Stimulated activated CD8-positive, alpha-beta memory T cell treated with anti-CD3 and anti-CD28 coated beads, Interleukin-2, amount 100 ng/mL, for 48 hours (primary cell): ENCODE results near the gene TRMO.

ENCODE experiments used
- DNase-seq, 2 donors: peaks; one replicate each; pipeline ENCODE4 v3.0.0-alpha.2; 2020; ENCODE audit warnings: low read depth in 2 of 2

TRMO gene

DNA sequence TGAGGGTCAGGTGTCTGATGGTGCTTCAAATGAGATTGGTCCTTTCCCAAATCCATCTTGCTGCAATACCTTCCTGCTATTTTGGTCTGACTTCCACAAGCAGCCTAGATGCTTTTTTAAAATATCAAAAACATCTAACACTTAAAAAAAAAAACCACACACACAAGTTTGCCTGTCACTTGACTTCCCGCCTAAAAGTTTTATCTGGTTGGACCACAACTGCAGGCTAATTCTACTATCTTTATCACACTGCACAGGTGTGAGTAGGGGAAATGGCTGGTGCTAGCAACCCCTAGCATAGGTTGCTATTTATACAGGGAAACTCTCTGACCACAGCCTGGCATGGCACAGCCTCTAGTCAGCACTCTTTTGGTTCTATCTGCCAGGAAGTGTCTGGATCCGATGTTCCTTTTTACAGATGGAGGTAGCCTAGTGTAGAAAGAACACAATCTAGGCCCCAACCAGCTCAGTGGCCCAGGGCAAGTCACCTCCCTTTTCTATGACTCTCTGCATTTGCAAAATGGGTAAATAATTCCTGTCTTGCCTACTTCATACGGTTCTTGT, 15.9 kb upstream of the TRMO start, which contains the start of gene HEMGN:
HEMGN (minus strand) TSS at position 92 of the 564 bp plus-strand sequence; CDS start at position 56, 36 bp downstream.
- DNase-seq: no peak

DNA sequence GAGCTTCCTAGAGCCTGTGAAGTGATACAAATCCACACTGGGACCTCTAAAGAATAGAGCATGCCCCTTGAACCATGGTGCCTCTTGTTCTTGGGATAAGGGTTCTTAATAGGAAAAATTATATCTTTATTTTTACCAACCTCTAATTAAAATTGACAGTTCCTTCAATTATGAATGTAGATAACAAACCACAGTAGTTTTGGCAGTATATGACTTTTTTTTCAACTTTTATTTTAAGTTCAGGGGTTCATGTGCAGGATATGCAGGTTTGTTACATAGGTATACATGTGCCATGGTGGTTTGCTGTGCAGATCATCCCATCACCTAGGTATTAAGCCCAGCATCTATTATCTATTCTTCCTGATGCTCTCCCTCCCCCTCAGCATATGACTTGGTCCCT, 14.7 kb upstream of the TRMO start:
- DNase-seq: no peak

DNA sequence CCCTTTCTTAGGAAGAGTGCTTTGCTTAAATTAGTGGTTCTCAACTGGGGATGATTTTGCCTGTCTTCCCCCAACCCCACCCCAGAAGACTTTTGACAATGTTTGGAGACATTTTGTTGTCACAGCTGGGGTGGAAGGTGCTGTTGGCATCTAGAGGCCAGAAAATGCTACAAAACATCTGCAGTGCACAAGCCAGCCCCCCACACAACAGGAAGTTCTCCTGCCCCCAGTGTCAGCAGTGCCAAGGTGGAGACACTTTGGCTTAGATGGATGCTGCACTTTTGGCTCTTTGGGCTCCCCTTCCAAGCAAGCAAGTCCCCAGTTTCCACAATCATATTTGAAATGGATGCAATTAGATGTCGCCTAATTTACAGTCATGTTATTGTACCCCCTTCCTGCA, 13.0 kb upstream of the TRMO start:
- no peak for DNase-seq

DNA sequence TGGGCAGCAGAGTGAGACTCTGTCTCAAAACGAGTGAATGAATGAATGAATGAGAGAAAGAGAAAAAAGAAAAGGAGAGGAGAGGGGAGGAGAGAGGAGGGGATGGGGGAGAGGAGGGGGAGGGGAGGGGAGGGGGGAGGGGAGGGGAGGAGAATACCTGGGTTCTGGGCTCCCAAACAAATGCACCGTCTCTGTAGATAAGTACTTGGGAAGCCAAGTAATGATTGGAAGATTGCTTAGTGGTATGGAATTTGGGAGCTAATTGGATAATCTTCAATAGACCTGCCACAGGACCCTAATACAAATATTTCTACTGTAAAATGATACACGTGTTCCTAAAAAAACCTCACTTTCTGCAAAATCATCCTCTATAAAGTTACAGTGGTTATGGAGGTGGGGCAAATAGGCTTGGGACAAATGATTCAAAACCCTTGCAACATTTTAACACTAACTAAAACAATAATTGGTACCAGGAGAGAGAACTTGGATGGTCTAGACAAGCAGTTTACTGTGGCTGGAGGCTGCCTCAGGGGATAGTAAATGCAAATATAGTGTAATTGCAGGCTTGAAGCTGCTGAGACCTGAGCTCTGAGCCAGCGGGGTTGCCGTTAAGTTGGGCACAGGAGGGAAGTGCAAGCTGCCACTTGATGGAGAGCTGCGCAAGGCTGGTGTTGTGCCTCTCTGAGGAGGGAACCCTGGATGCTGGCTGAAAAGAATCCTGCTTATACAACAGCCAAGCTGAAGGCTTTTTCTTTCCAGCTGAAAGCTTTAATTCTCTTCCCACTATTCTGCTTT, 12.2 kb upstream of the TRMO start:
- no peak for DNase-seq

DNA sequence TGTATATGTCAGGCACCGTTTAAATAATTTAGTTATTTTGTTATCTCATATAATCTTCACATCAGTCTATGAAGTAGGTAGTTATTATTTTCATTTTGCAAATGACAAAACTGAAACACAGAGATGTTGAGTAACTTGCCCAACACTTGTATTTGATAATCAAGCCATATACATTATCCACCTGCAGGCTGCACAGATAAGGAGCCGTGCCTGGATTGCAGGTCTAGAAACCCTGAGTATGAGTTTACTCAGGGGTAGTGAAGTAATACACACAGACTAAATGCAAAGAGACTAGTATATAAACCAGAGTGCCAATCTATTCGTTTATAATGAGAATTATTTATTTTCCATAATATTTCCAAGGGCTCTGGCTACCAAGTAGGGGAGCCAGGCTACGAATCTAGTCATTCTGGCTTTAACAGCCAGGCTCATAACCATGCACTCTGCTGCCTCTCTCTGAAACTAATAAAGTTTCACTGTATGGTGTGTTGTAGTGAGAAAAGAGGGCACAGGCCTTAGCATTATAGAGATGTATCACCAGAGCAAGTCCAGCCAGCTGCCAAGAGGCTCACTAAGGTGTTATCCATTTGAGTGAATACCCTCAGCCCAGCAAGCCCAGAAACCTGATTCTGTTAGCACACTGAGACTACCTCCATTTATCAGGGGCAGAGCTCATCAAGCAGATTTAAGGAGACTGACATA, 11.1 kb upstream of the TRMO start:
- no peak for DNase-seq

DNA sequence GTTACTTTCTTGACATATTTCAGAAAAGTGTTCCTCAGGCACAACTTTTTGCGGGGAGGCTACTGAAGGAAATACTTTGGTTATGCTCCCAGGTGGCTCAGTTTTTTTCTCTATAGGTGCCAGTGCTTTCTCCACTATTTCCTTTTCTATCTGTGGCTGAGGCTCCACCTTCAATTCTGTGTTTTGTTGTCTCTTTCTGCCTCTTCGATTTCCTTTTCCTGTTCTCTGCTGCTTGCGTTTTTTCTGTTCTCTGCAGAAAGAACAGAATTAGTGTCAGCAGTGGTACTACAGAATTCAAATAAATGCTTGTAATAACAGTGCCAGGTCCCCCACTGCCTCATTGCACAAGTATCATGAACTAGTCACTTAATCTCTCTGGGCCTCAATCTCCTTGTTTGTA, 8.7 kb upstream of the TRMO start:
- DNase-seq: no peak

DNA sequence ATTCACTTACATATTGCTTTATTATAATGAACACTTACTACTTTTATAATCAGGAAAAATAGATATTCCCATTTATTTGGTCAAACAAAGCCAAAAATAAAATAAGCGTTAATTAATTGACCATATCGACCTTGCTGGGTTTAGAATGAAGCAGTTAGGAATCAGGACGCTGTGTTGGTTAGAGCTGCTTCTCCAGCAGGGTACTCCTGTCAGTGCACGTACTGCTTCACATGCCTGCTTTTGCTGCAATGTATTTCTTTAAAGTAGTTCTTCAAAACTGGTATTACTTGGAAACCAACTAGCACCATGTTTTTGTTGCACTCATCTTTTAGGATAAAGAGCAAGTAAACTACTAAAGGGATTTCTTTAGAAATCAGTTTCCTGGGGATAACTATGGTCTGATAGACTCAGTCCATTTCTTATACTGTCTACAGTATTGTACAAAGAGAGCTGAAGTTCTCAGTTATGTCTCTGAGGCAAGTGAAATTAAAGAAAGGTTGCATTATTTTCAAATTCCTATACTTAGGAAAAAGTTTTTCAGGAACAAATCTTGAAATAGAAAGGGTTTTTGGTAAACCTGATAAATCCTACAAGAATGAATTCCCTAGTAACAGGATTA, 6.8 kb upstream of the TRMO start:
- no peak for DNase-seq

DNA sequence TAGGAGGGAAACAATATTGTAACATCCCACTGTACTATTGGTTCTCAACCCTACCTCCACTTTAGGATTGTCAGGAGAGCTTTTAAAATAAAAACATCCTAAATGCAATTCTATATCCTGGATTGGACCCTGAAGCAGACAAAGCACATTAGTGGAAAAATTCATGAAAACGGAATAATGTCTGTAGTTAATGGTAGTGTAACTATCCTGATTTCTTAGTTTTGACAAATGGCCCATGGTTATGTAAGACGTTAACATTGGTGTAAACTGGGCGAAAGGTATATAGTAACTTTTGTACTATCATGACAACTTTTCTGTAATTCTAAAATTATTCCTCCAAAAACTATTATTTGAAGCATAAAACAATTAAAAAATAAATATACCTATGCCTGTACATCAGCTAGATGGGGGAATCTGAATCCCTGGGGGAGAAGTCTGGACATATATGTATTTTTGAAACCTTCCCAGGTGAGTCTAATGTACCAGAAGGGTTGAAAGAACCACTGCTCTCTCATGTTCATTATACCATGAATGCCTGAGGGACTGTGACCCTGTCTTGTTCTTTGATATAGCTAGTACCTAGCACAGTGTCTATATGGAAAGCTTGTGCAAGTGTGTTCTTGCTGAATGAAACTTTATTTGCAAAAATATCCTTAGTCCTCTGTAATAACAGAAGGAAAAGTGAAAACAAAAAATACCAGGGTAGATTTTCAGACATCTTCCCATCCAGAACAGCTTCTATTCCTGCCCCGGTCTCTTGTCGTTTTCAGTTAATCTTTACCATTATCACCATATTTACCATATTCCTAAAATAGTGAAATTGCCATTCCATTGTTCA, 3.4 kb upstream of the TRMO start:
- DNase-seq: no peak

DNA sequence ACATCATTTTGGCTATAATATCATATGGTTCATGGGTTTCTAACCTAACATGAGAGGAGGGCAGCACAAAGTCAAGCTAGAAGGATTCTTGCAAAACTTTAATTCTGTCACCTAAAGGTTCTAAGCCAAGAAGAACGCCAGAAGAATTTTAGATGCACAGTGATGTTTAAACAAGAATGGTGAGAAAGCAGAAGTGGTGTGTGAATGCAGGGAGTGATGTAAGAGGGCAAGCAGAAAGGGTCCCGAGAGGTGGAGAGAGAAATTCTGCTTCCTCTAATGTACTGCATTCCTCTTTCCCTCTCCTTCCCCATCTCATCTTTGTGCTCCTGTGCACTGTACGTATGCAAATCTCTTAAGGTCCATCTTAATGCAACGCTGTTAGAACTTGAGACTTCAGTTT, 2.1 kb upstream of the TRMO start:
- no peak for DNase-seq

DNA sequence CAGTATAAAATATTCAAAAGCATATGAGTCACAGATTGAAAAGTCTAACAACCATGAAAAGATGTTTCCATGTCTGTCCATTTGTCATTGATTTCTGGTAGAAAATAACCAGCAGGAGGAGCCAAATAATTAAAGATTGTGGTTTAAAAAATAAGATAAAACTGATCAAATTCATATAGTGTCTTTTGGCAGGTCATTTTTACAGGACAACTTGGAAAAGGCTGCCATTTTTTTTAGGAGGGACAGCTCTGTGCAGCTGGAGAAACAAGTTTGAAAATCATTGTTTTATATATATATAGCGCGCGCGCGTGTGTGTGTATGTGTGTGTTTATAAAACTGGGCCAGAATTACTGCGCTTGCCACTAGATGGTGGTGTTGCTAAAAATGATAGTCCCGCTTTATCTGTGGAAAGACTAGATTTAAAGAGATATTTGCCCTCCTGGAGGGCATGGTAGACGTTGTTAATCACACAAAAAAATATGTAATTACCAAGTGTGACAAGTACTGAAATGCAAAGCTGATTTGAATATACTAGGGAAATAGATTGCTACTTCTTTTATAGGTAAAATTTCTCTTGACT, 1.3 kb upstream of the TRMO start:
- DNase-seq: peak; percentile 30 to 51

DNA sequence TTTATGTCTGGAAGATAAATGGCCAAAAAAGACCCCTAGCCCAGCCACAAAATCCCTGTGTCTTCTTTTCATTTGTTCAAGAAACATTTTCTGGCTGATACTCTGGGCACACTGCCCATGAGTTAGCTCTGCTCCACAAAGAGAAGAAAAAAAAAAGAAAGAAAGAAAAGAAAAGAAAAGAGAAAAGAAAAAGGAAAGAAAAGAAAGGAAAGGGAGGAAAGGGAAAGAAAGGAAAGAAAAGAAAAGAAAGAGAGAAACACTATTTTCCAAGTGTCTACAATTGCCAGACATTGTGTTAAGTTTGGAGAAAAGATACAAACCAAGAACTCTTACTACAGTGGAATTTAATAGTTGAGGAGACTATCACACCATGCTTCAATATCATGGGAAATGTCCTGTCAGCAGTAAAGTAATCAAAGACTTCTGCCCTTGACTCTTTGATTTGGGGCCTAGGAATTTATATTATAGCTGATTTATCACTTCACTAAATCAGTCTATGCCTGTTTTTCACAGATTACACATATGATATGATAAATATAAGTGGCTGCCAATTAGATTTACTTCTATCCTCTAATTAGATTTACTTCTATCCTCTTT, 3.0 kb downstream of the TRMO start:
- DNase-seq: no peak

DNA sequence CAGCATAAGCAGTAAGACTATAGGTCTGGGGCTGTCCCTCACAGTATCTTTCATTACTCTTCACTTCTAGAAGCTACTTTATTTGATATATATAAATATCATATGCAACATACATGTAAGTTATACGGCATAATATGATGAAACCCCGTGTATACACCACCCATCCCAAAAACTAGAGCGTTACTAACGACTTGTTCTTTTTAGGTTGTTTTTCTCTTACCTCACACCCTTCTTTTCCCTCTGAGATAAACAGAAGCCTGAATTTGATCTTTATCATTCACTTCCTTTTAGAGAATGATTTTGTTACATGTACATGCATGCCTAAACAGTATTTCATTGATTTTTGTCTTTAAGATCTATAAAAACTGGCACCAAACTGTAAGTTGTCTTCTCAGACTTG, 3.7 kb downstream of the TRMO start:
- no peak for DNase-seq

DNA sequence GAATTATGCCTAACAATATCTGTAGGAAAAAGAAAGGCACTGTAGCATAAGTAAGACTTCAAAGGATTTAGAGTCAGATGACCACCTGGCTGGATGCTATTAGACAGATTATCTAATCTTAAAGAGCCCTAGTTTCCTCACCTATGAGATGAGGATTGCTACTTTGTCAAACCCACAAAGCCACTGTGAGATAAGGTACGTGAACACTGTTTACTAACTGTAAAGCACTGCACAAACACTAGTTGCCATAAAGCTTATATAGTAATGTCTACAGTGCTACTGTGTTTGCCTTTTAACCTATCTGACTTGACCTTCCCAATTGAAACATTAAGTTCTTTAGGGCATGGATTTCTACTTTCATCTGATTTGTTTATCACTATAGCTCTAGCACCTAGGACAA, 10.3 kb downstream of the TRMO start:
- no peak for DNase-seq

DNA sequence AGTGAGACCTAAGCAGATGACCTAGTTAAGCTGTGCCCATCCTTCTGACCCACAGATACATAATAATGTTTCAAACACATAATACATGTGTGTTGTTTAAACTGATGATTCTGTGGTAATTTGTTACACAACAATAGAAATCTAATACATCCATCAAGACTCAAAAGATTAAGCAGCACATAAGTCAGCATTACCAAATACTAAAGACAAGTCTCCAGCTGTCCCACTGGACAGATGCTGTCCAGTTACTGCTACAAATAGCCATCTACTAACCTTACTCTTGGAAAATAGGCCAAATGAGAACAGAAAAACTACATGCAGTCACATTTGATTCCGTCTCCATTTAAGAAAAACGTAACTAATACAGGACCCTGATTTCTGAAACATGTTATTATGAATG, 10.8 kb downstream of the TRMO start:
- no peak for DNase-seq

DNA sequence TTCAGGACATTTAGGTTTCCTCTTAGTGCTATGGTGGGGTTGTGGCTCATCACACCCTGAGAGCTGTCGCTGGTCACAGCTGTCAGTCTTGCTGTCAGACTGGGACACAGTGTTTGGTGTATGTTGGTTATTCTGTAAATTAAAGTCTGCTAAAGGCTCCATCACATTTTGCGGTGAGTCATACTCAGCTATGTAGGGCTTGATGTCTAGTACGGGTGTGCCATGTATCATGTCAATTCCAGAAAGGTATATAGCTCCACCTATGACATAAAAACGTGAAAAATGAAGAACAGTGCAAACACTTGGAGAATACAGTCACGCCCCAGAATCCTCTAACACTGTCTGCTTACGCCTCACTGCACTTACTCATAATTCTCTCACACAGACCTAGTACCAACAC, 11.9 kb downstream of the TRMO start:
- no peak for DNase-seq

DNA sequence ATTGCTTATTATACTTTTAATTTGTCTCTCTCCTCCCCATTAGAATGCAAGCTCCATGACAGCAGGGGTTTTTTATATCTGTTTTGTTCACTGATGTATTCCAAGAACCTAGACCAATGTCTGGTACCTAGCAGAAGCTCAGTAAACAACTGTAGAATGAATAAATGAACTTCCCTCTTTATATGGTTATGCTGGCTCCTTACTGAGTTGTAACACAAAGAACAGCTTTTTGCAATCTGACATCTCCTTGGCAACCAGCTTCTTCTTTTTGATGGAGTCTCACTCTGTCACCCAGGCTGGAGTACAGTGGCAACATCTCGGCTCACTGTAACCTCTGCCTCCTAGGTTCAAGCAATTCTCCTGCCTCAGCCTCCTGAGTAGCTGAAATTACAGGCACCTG, 13.6 kb downstream of the TRMO start:
- DNase-seq: no peak

DNA sequence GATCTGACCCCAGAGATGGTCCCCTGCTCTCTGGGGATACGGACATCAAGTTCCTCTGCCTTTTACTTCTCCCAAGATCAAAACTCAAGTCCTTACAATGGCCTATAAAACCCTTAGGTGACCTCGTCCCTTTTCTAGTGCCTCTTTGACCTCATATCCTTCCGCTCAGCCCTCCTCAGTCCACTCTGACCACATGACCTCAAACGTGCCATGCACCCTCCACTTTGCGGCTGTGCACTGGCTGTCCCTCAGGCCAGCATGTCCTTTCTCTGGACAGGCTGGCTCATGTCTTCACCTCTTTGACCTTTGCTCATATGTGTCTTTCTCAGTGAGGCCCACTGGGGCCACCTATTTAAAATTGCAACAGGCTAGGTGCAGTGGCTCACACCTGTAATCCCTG, 14.7 kb downstream of the TRMO start:
- no peak for DNase-seq

DNA sequence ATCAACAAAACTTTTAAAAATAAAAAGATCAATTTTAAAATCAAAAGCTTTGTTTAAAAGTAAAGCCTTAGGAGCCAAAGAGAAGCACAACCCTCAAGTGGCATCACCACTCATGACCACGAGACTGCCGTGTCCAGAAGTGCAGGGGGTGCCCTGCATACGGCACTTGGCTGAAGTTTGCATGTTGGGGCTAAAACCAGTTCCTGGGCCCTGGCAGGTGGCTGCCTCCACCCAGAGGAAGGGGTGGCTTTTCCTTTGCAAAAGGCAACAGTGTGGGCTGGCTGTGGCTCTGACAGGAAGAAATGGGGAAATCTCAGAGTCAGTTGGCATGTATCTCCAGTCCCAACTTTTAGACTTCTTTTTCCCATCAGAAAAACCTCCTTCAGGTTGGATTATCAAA, 15.3 kb downstream of the TRMO start:
- DNase-seq: no peak

DNA sequence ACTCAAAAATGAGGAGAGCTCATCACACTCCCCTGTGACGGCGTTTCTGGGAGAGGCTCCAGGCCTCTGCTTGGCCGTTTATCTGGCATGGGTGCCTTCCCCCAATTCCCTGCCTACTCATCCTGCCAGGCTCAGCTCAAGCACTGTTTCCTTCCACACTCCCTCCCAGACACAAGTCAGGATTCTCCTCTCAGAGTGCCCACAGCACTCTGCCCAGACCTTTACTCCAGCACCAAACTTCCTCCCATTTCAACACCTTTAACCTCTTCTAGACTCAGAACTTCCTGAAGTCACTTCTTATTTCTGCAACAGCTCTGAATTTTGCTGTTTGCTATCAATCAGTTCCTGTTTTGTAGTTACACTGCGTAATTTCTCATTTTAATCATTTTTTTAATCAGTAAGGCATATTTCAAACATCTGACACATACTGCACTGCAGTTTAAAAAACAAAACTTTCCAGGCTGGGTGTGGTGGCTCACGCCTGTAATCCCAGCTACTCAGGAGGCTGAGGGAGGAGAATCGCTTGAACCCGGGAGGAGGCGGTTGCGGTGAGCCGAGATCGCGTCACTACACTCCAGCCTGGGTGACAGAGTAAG, 16.0 kb downstream of the TRMO start:
- DNase-seq: no peak

DNA sequence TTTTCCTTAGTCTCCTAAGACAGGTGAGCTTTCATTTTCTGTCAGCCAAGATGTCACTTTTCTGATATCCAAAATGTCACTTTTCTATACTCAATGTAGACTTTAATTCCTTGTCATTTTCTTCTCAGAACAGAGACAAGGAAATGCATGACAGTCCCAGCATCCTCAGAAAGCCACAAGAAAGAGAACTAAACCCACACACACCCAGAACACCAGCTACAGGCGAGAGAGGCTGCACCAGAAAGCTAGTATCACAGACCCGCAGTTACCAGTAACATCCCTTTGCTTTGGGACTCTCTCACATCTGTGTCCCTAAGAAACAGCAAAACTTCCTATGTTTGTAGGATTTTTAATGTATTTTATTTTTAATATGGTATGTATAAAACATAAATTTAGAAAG, 17.1 kb downstream of the TRMO start:
- no peak for DNase-seq

DNA sequence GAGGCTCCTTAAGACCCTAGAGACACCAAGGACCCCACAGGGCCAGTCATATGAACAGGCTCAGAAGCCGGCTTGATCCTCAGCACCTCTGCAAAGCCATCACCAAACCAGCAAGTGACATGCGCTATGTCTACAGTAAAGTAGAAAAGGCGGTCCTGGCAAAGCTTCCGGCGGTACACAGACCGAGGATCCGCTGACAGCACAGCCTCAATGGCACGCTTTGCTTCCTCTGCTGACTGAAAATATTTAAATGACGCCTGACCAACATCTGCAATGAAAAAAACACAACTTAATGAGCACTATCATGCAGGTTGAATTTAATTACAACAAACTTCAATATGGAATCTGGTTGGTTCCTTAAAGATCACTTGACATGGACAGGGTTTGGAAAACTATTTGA, 17.6 kb downstream of the TRMO start:
- DNase-seq: no peak
